ENCODE results near the gene SORCS2. TPM values are rescaled to one million over a fixed set of nuclear protein-coding genes. Genes with fewer than 3 reads are reported as not detected.

SORCS2 gene
- polyA plus RNA-seq, 1 donor from 2014 or later, result 1.0 TPM

- Histone ChIP-seq H3K27me3 (ENCODE audit: insufficient read depth, low read depth, low read length) (no peaks in the 10 kb centered on the region), H4K20me1 (ENCODE audit: insufficient read depth) (no peaks in the 10 kb centered on the region), H3K4me3 (ENCODE audit: low read length) (peak overlapping the region; percentile 25), H3K4me2 (ENCODE audit: low read length) (no peak overlapping the region), H3K9me2 (ENCODE audit: insufficient read depth, low read length) (no peaks in the 10 kb centered on the region), H3F3A (ENCODE audit: insufficient read depth, low read length, poor library complexity, severe bottlenecking) (no peaks in the 10 kb centered on the region), H2AFZ (ENCODE audit: low read depth, low read length) (no peak overlapping the region), H3K79me2 (replicated peaks; ENCODE audit: insufficient read depth, low read length) (no peaks in the 10 kb centered on the region), H3K9ac (ENCODE audit: low read length) (peak overlapping the region; percentile 20), H3K9me3 (ENCODE audit: low read length) (no peaks in the 10 kb centered on the region), H3K36me3 (ENCODE audit: insufficient read depth, low read length) (no peaks in the 10 kb centered on the region), H3K27ac (ENCODE audit: low read length) (peak overlapping the region; percentile 31)
- TF ChIP-seq RAD21 (conservative IDR thresholded peaks at IDR 0.05), result no peak
- TF ChIP-seq MXI1 (conservative IDR thresholded peaks at IDR 0.05; ENCODE audit: poor library complexity, severe bottlenecking), result no peak
Measured at GRCh38 chr4:7360806-7361205, 168.5 kb downstream of the SORCS2 start.

GRCh38 chr4:7361280-7361895 lies 169.1 kb downstream of the SORCS2 start:
- Histone ChIP-seq H3K4me2 (ENCODE audit: low read length) (no peak overlapping the region), H3K9me2 (ENCODE audit: insufficient read depth, low read length) (no peaks in the 10 kb centered on the region), H4K20me1 (ENCODE audit: insufficient read depth) (no peaks in the 10 kb centered on the region), H3K27me3 (ENCODE audit: insufficient read depth, low read depth, low read length) (no peaks in the 10 kb centered on the region), H3K4me3 (ENCODE audit: low read length) (peak overlapping the region; percentile 25), H2AFZ (ENCODE audit: low read depth, low read length) (no peak overlapping the region), H3K36me3 (ENCODE audit: insufficient read depth, low read length) (no peaks in the 10 kb centered on the region), H3F3A (ENCODE audit: insufficient read depth, low read length, poor library complexity, severe bottlenecking) (no peaks in the 10 kb centered on the region), H3K9me3 (ENCODE audit: low read length) (no peaks in the 10 kb centered on the region), H3K27ac (ENCODE audit: low read length) (peak overlapping the region; percentile 31), H3K9ac (ENCODE audit: low read length) (peak overlapping the region; percentile 20), H3K79me2 (replicated peaks; ENCODE audit: insufficient read depth, low read length) (no peaks in the 10 kb centered on the region)
- TF ChIP-seq TAF1 (IDR thresholded peaks at IDR 0.05; ENCODE audit: low read depth), result no peak
- no peak for TF ChIP-seq REST (IDR thresholded peaks at IDR 0.05; ENCODE audit: borderline replicate concordance)
- peak; percentile 14 for TF ChIP-seq POLR2AphosphoS5 (IDR thresholded peaks at IDR 0.05)

GRCh38 chr4:7362341-7362740 lies 170.0 kb downstream of the SORCS2 start:
- Histone ChIP-seq H4K20me1 (ENCODE audit: insufficient read depth) (no peaks in the 10 kb centered on the region), H3K27me3 (ENCODE audit: insufficient read depth, low read depth, low read length) (no peaks in the 10 kb centered on the region), H2AFZ (ENCODE audit: low read depth, low read length) (no peak overlapping the region), H3K36me3 (ENCODE audit: insufficient read depth, low read length) (no peaks in the 10 kb centered on the region), H3K4me2 (ENCODE audit: low read length) (no peak overlapping the region), H3K79me2 (replicated peaks; ENCODE audit: insufficient read depth, low read length) (no peaks in the 10 kb centered on the region), H3K4me3 (ENCODE audit: low read length) (no peak overlapping the region), H3F3A (ENCODE audit: insufficient read depth, low read length, poor library complexity, severe bottlenecking) (no peaks in the 10 kb centered on the region), H3K27ac (ENCODE audit: low read length) (no peak overlapping the region), H3K9ac (ENCODE audit: low read length) (no peak overlapping the region), H3K9me3 (ENCODE audit: low read length) (no peaks in the 10 kb centered on the region), H3K9me2 (ENCODE audit: insufficient read depth, low read length) (no peaks in the 10 kb centered on the region)
- TF ChIP-seq POLR2AphosphoS5 (IDR thresholded peaks at IDR 0.05) (no peak), RAD21 (conservative IDR thresholded peaks at IDR 0.05) (no peak), CTCF (IDR thresholded peaks at IDR 0.05; ENCODE audit: poor library complexity, severe bottlenecking) (no peak), EZH2 (IDR thresholded peaks at IDR 0.05; ENCODE audit: borderline replicate concordance, insufficient read depth, low read length, poor library complexity, severe bottlenecking) (no peak), REST (IDR thresholded peaks at IDR 0.05; ENCODE audit: borderline replicate concordance) (no peak), SMC3 (conservative IDR thresholded peaks at IDR 0.05; ENCODE audit: poor library complexity) (no peak), EP300 (conservative IDR thresholded peaks at IDR 0.05; ENCODE audit: poor library complexity, severe bottlenecking) (no peak), TAF1 (IDR thresholded peaks at IDR 0.05; ENCODE audit: low read depth) (no peak), MXI1 (conservative IDR thresholded peaks at IDR 0.05; ENCODE audit: poor library complexity, severe bottlenecking) (no peak)

Measured in neural cell (in vitro differentiated cells).